A673 (cell line): Measurements from ENCODE around the gene GULP1. TPM values are rescaled to one million over a fixed set of nuclear protein-coding genes. Genes with fewer than 3 reads are reported as not detected.

Experiments
- BruUV-seq: library from RNA; stranded (reverse); fragments of 400-500 nt; replicated peaks from 2 replicates; lab custom pipeline; 2021; lab: Mats Ljungman, UMichigan
- CTCF ChIA-PET: fragments of 300-600 bp; sonication (Branson Sonifier 250); formaldehyde crosslinking; loops from one replicate; lab custom pipeline; 2022; ENCODE audit warnings: antibody characterized with exemption; lab: Charles Lee
- POLR2A ChIA-PET: fragments of 300-600 bp; sonication (Branson Sonifier 250); formaldehyde crosslinking; loops from one replicate; lab custom pipeline; 2022; ENCODE audit warnings: antibody characterized with exemption; ENCODE audit not compliant: low non-redundant PET; lab: Charles Lee
- DNase-seq: peaks from one replicate; pipeline ENCODE4 v3.0.0-alpha.2; 2015; ENCODE audit warnings: low spot score
- H3K27ac ChIP-seq: fragments of 200-600 bp; sonication (generic); 2 replicates; pipeline ENCODE4 v1.5.1; 2016; ENCODE audit warnings: mixed run types, low read depth, mild to moderate bottlenecking, mixed read lengths, antibody characterized with exemption, low read length; ENCODE audit not compliant: poor library complexity, severe bottlenecking
- H3K27me3 ChIP-seq: fragments of 200-600 bp; sonication (generic); replicated peaks from 2 replicates; pipeline ENCODE4 v1.6.1; 2017; ENCODE audit warnings: mixed run types, low read depth, mild to moderate bottlenecking, mixed read lengths, antibody characterized with exemption, low read length; ENCODE audit not compliant: insufficient read depth, poor library complexity
- H3K36me3 ChIP-seq: fragments of 200-600 bp; sonication (generic); 2 replicates; pipeline ENCODE4 v1.6.1; 2016; ENCODE audit warnings: mixed run types, mild to moderate bottlenecking, mixed read lengths, antibody characterized with exemption, low read length; ENCODE audit not compliant: insufficient read depth, poor library complexity, severe bottlenecking
- H3K4me1 ChIP-seq: fragments of 200-600 bp; sonication (generic); 2 replicates; pipeline ENCODE4 v1.6.1; 2017; ENCODE audit warnings: mixed run types, mild to moderate bottlenecking, mixed read lengths, antibody characterized with exemption, low read length; ENCODE audit not compliant: insufficient read depth, poor library complexity, severe bottlenecking
- H3K4me3 ChIP-seq: fragments of 200-600 bp; sonication (generic); 2 replicates; pipeline ENCODE4 v1.5.1; 2016; ENCODE audit warnings: low read depth, mixed run types, mild to moderate bottlenecking, mixed read lengths, low read length; ENCODE audit not compliant: poor library complexity, severe bottlenecking
- H3K9me3 ChIP-seq: fragments of 200-600 bp; sonication (generic); 2 replicates; pipeline ENCODE4 v1.6.1; 2016; ENCODE audit warnings: mixed run types, low read depth, mild to moderate bottlenecking, mixed read lengths, antibody characterized with exemption, low read length; ENCODE audit not compliant: poor library complexity, severe bottlenecking
- CTCF ChIP-seq: fragments of 300-800, 200-600 bp; sonication (generic); conservative IDR thresholded peaks from 2 replicates; pipeline ENCODE4 v1.5.1; 2017; ENCODE audit warnings: low read depth, mild to moderate bottlenecking, antibody characterized with exemption, low read length, moderate library complexity, mixed read lengths
- EZH2 ChIP-seq: fragments of 200-600 bp; sonication (generic); IDR thresholded peaks from 2 replicates; pipeline ENCODE4 v1.6.1; 2017; ENCODE audit warnings: borderline replicate concordance, low read depth, mild to moderate bottlenecking, mixed read lengths, antibody characterized with exemption, low read length; ENCODE audit not compliant: poor library complexity, severe bottlenecking
- intact Hi-C: fragments of 100-400 bp; cut with micrococcal nuclease; formaldehyde crosslinking; loops from one replicate; pipeline ENCODE4 v1.10.0; 2022; ENCODE audit not compliant: unreplicated experiment
- total RNA-seq: library from RNA; stranded (reverse); gene quantifications from 2 replicates; pipeline ENCODE4 v1.2.3, GENCODE V29; 2021

The GULP1 gene
- total RNA-seq, 1 experiment from 2014 or later, result 7.2 TPM

- no peaks in the 10 kb centered on the region for H3K27me3 ChIP-seq
- no peak overlapping the region for H3K4me3 ChIP-seq
- no peaks in the 10 kb centered on the region for H3K4me1 ChIP-seq
- no TSS peak for BruUV-seq
- CTCF ChIA-PET, result no interaction called here
- intact Hi-C loops, result no loop called here
- DNase-seq, result no peak
- no peaks in the 10 kb centered on the region for H3K9me3 ChIP-seq
- no peak overlapping the region for H3K27ac ChIP-seq
- H3K36me3 ChIP-seq, result no peaks in the 10 kb centered on the region
- TF ChIP-seq EZH2 (no peak), CTCF (no peak)
- POLR2A ChIA-PET, result no interaction called here
Measured at GRCh38 chr2:188610827-188611226, 319.2 kb downstream of the GULP1 start.

GRCh38 chr2:188619146-188619545 is 327.5 kb downstream of the GULP1 start:
- intact Hi-C loops, result no loop called here
- no peak overlapping the region for H3K27ac ChIP-seq

GRCh38 chr2:188620916-188621315 is 329.2 kb downstream of the GULP1 start:
- no peak overlapping the region for H3K4me3 ChIP-seq
- intact Hi-C loops, result no loop called here
- no peaks in the 10 kb centered on the region for H3K36me3 ChIP-seq
- ChIA-PET POLR2A (no interaction called here), CTCF (no interaction called here)
- DNase-seq, result no peak
- no peaks in the 10 kb centered on the region for H3K4me1 ChIP-seq
- TF ChIP-seq EZH2, result no peak
- H3K9me3 ChIP-seq, result no peaks in the 10 kb centered on the region
- no peak overlapping the region for H3K27ac ChIP-seq
- BruUV-seq, result no TSS peak
- no peaks in the 10 kb centered on the region for H3K27me3 ChIP-seq

More at GRCh38 chr2:188619146-188619545, 327.5 kb downstream of the GULP1 start:
- CTCF ChIA-PET, result no interaction called here
- Histone ChIP-seq H3K4me3 (no peak overlapping the region), H3K4me1 (no peaks in the 10 kb centered on the region), H3K27me3 (no peaks in the 10 kb centered on the region), H3K36me3 (no peaks in the 10 kb centered on the region), H3K9me3 (no peaks in the 10 kb centered on the region)
- no TSS peak for BruUV-seq
- no peak for TF ChIP-seq EZH2
- TF ChIP-seq CTCF, result no peak
- no peak for DNase-seq
- POLR2A ChIA-PET, result no interaction called here

GRCh38 chr2:188622601-188623260 is 331.1 kb downstream of the GULP1 start:
- no peaks in the 10 kb centered on the region for H3K36me3 ChIP-seq
- ChIA-PET CTCF (no interaction called here), POLR2A (no interaction called here)
- no peak overlapping the region for H3K4me3 ChIP-seq
- TF ChIP-seq EZH2 (no peak), CTCF (no peak)
- BruUV-seq, result no TSS peak
- H3K9me3 ChIP-seq, result no peaks in the 10 kb centered on the region
- no peaks in the 10 kb centered on the region for H3K27me3 ChIP-seq
- no peak overlapping the region for H3K27ac ChIP-seq
- no peaks in the 10 kb centered on the region for H3K4me1 ChIP-seq
- intact Hi-C loops, result no loop called here
- DNase-seq, result no peak
